Activated naive CD8-positive, alpha-beta T cell (primary cell): ENCODE measurements around the gene SYCP1.
"Not testable (repeated sequence)": the region's sequence is repeated elsewhere in the genome, so short reads cannot be mapped to it uniquely, and the experiment has no call there.

Experiments
- H3K27ac Mint-ChIP-seq: one replicate; pipeline ENCODE4 v1.8.0; 2021; ENCODE audit warnings: mixed read lengths
- H3K27me3 Mint-ChIP-seq: one replicate; pipeline ENCODE4 v1.8.0; 2021; ENCODE audit warnings: mixed read lengths
- H3K36me3 Mint-ChIP-seq: one replicate; pipeline ENCODE4 v1.8.0; 2021; ENCODE audit warnings: mixed read lengths
- H3K4me1 Mint-ChIP-seq: one replicate; pipeline ENCODE4 v1.8.0; 2021; ENCODE audit warnings: low read depth, mixed read lengths
- H3K4me3 Mint-ChIP-seq: one replicate; pipeline ENCODE4 v1.8.0; 2021; ENCODE audit warnings: mild to moderate bottlenecking, mixed read lengths
- H3K9me3 Mint-ChIP-seq: one replicate; pipeline ENCODE4 v1.8.0; 2021; ENCODE audit warnings: low read depth, mixed read lengths

SYCP1 gene

DNA sequence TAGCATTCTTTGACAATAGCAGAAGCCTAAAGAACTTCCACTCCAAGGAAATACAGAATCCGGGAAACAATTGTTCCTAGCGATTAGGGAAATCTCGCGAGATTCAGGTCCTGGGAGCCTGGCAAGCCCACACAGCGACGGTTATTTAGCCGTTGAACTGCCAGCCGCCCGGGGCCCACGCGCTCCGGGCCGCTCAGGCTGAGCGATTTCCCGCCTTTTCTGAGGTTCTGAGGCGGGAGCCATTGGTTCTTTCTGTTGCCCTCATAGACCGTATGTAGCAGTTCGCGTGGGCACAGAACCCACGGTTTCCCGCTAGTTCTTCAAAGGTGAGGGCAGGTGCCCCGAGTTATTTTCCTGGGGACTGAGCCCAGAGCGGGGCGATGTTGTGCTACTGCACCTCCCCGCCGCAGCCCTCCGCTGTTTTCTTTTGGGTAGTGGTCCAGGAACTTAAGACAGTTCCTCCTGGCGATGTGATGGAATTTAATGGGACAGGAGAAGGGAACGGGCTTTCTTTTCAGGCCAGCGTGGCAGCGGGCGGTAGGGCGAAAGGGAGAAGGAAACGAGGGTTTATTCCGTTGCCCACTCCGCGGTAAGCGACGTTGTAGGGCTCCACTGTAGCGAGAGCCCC lies at the start of gene SYCP1:
Gene SYCP1, plus strand, starts transcription at position 171 of the 628 bp plus-strand sequence. CDS start 602 bp downstream, outside the sequence.
- H3K27ac Mint-ChIP-seq = no peak within 1 kb of the TSS
- H3K36me3 Mint-ChIP-seq = no peaks in the 10 kb centered on the region
- H3K4me3 Mint-ChIP-seq = peak within 1 kb of the TSS; percentile 76
- peaks cover 29% of the 10 kb centered on the region for H3K27me3 Mint-ChIP-seq
- H3K4me1 Mint-ChIP-seq = peaks cover 8% of the 10 kb centered on the region
- H3K9me3 Mint-ChIP-seq = no peaks in the 10 kb centered on the region

GRCh38 chr1:114819869-114820268 lies 34.8 kb upstream of the SYCP1 start:
- Mint-ChIP-seq H3K27me3 (peaks cover 8% of the 10 kb centered on the region), H3K4me3 (no peak overlapping the region), H3K36me3 (peaks cover 6% of the 10 kb centered on the region), H3K27ac (no peak overlapping the region), H3K4me1 (no peaks in the 10 kb centered on the region), H3K9me3 (peaks cover 18% of the 10 kb centered on the region)

- Mint-ChIP-seq H3K4me3 (no peak overlapping the region), H3K27me3 (peaks cover 8% of the 10 kb centered on the region), H3K36me3 (peaks cover 9% of the 10 kb centered on the region), H3K27ac (no peak overlapping the region), H3K9me3 (peaks cover 22% of the 10 kb centered on the region), H3K4me1 (no peaks in the 10 kb centered on the region)
Measured at GRCh38 chr1:114820392-114820791, 34.3 kb upstream of the SYCP1 start.

DNA sequence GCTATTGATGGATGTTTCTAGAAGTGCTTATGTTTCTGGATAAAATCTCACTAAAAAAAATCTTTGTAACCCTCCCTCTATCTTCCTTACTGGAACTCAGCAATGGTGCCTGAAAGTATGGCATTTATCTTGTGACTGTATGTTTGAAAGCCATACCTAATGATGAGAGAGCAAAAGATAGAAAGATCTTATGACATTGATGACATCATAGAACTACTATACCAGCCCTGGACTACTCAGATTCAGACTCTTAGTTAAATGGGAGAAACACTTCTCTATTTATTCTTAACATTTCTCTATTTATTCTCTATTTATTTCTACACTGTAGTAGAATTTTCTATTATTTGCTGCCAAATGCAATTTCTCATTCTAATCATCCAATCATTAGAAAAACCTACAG lies 32.7 kb upstream of the SYCP1 start:
- Mint-ChIP-seq H3K36me3 (peaks cover 15% of the 10 kb centered on the region), H3K27ac (no peak overlapping the region), H3K9me3 (peaks cover 30% of the 10 kb centered on the region), H3K4me1 (no peaks in the 10 kb centered on the region), H3K27me3 (peaks cover 10% of the 10 kb centered on the region), H3K4me3 (no peak overlapping the region)

- H3K4me1 Mint-ChIP-seq = no peaks in the 10 kb centered on the region
- no peak overlapping the region for H3K27ac Mint-ChIP-seq
- no peak overlapping the region for H3K4me3 Mint-ChIP-seq
- H3K36me3 Mint-ChIP-seq = peaks cover 9% of the 10 kb centered on the region
- H3K9me3 Mint-ChIP-seq = peaks cover 19% of the 10 kb centered on the region
- peaks cover 6% of the 10 kb centered on the region for H3K27me3 Mint-ChIP-seq
Measured at GRCh38 chr1:114828251-114828650, 26.4 kb upstream of the SYCP1 start.

GRCh38 chr1:114830075-114830474 lies 24.6 kb upstream of the SYCP1 start:
- not testable (repeated sequence) for H3K4me3 Mint-ChIP-seq, H3K27ac Mint-ChIP-seq, H3K27me3 Mint-ChIP-seq

DNA sequence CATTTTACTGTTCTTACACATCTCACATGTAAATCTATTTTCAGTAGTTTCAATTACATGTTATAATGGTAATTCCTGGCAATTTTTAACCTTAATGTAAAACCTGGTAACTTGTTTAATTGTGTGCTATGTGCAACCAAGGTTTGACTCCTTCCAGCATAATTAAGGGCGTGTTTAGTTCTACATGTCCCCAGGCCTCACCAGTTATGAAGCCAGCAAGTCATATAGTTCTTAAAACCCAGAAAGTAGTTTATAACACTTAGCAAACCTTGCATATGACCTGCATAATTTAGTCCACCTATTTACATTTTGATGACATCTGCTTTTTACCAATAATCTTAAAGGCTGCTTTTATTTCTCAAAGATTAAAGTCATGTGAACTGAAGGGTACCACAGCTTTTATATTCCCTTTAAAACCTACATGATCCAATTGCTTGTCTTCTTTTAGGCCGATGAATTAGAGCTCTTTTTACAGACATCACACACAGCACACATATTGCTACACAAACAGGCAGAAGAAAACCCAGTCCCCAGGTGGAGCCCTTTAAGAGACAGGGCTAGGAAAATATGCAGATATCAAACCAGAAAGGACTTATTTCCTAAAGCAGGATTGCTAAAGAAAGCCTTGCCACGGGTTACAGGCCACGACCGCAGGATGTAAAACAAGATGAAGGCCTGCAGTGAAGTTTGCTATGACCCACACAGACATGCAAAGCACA lies 23.2 kb upstream of the SYCP1 start:
- Mint-ChIP-seq H3K4me3 (no peak overlapping the region), H3K27me3 (peaks cover 4% of the 10 kb centered on the region), H3K27ac (no peak overlapping the region), H3K4me1 (no peaks in the 10 kb centered on the region), H3K9me3 (peaks cover 4% of the 10 kb centered on the region), H3K36me3 (peaks cover 2% of the 10 kb centered on the region)

More at GRCh38 chr1:114830075-114830474, 24.6 kb upstream of the SYCP1 start:
- H3K9me3 Mint-ChIP-seq, H3K36me3 Mint-ChIP-seq, H3K4me1 Mint-ChIP-seq: not testable (repeated sequence)

GRCh38 chr1:114832057-114832456 lies 22.6 kb upstream of the SYCP1 start:
- no peaks in the 10 kb centered on the region for H3K36me3 Mint-ChIP-seq
- H3K4me1 Mint-ChIP-seq = no peaks in the 10 kb centered on the region
- H3K27ac Mint-ChIP-seq = no peak overlapping the region
- no peaks in the 10 kb centered on the region for H3K9me3 Mint-ChIP-seq
- H3K27me3 Mint-ChIP-seq = peaks cover 4% of the 10 kb centered on the region
- H3K4me3 Mint-ChIP-seq = no peak overlapping the region

GRCh38 chr1:114833421-114833820 lies 21.2 kb upstream of the SYCP1 start:
- no peak overlapping the region for H3K27ac Mint-ChIP-seq
- no peaks in the 10 kb centered on the region for H3K4me1 Mint-ChIP-seq
- H3K4me3 Mint-ChIP-seq = no peak overlapping the region
- no peaks in the 10 kb centered on the region for H3K9me3 Mint-ChIP-seq
- H3K27me3 Mint-ChIP-seq = peaks cover 5% of the 10 kb centered on the region
- H3K36me3 Mint-ChIP-seq = no peaks in the 10 kb centered on the region

- Mint-ChIP-seq H3K36me3 (no peaks in the 10 kb centered on the region), H3K4me3 (no peak overlapping the region), H3K9me3 (no peaks in the 10 kb centered on the region), H3K27me3 (peaks cover 12% of the 10 kb centered on the region), H3K27ac (no peak overlapping the region), H3K4me1 (no peaks in the 10 kb centered on the region)
Measured at GRCh38 chr1:114844270-114844669, 10.4 kb upstream of the SYCP1 start.

- Mint-ChIP-seq H3K4me3 (no peak overlapping the region), H3K36me3 (no peaks in the 10 kb centered on the region), H3K9me3 (no peaks in the 10 kb centered on the region), H3K4me1 (peaks cover 8% of the 10 kb centered on the region), H3K27me3 (peaks cover 29% of the 10 kb centered on the region), H3K27ac (no peak overlapping the region)
Measured at GRCh38 chr1:114853584-114853983, 1.1 kb upstream of the SYCP1 start.

- Mint-ChIP-seq H3K27ac (no peak overlapping the region), H3K4me1 (no peaks in the 10 kb centered on the region), H3K27me3 (peaks cover 8% of the 10 kb centered on the region), H3K4me3 (no peak overlapping the region), H3K36me3 (no peaks in the 10 kb centered on the region), H3K9me3 (no peaks in the 10 kb centered on the region)
Measured at GRCh38 chr1:114861384-114861783, 6.7 kb downstream of the SYCP1 start.

- H3K27me3 Mint-ChIP-seq = peaks cover 13% of the 10 kb centered on the region
- no peak overlapping the region for H3K27ac Mint-ChIP-seq
- no peak overlapping the region for H3K4me3 Mint-ChIP-seq
- no peaks in the 10 kb centered on the region for H3K9me3 Mint-ChIP-seq
- no peaks in the 10 kb centered on the region for H3K4me1 Mint-ChIP-seq
- H3K36me3 Mint-ChIP-seq = no peaks in the 10 kb centered on the region
Measured at GRCh38 chr1:114892194-114892918, 37.7 kb downstream of the SYCP1 start.

GRCh38 chr1:114896795-114897194 lies 42.1 kb downstream of the SYCP1 start:
- H3K27me3 Mint-ChIP-seq = peaks cover 8% of the 10 kb centered on the region
- no peaks in the 10 kb centered on the region for H3K4me1 Mint-ChIP-seq
- H3K9me3 Mint-ChIP-seq = no peaks in the 10 kb centered on the region
- H3K27ac Mint-ChIP-seq = no peak overlapping the region
- H3K4me3 Mint-ChIP-seq = no peak overlapping the region
- no peaks in the 10 kb centered on the region for H3K36me3 Mint-ChIP-seq

DNA sequence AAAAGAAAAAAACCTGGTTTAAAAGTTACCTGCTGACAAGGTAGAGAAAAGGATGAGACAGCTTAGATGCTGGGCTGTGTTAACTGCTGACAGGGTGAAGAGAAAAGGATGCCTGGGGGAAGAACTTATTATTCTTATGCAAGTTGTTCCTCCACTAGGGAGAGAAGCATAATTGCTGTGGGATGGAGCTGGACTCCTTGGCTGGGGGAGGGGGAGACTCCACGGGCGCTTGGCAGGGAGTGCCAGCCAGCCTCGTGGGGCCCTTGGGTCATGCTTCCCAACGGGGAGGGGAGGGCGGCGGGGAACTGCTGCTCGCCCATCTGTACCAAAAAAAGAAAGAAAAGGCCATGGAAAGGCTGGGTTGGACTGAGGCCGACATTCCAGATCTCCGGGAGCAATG lies 47.2 kb downstream of the SYCP1 start:
- Mint-ChIP-seq H3K36me3 (no peaks in the 10 kb centered on the region), H3K9me3 (peaks cover 4% of the 10 kb centered on the region), H3K27ac (no peak overlapping the region), H3K4me3 (no peak overlapping the region), H3K27me3 (peaks cover 2% of the 10 kb centered on the region), H3K4me1 (no peaks in the 10 kb centered on the region)
